BE2C (cell line): ENCODE measurements around the gene ATG16L1.
A peak's percentile ranks its signal among the peaks of the same experiment; 100 is the strongest.

Experiments used
- DNase-seq: peaks from one replicate; pipeline ENCODE4 v3.0.0-alpha.2; 2020
- H3K27me3 ChIP-seq: fragments of 250-450 bp; sonication (Bioruptor Pico); 2 replicates; pipeline ENCODE4 v1.5.1; 2020; ENCODE audit warnings: mild to moderate bottlenecking
- H3K36me3 ChIP-seq: fragments of 250-450 bp; sonication (Bioruptor Pico); 2 replicates; pipeline ENCODE4 v1.5.1; 2020; ENCODE audit warnings: mild to moderate bottlenecking
- H3K4me1 ChIP-seq: fragments of 250-450 bp; sonication (Bioruptor Pico); 2 replicates; pipeline ENCODE4 v1.5.1; 2020
- H3K4me3 ChIP-seq: 2 replicates; pipeline ENCODE4 v1.5.1; 2011; ENCODE audit warnings: low read depth, low read length
- H3K9me3 ChIP-seq: fragments of 250-450 bp; sonication (Bioruptor Pico); 2 replicates; pipeline ENCODE4 v1.5.1; 2020
- CTCF ChIP-seq: IDR thresholded peaks from 2 replicates; pipeline ENCODE4 v1.5.1; 2012; ENCODE audit warnings: mild to moderate bottlenecking, low read depth, low read length

Gene ATG16L1

GRCh38 chr2:233247744-233248143, 3.7 kb upstream of the ATG16L1 start:
- Histone ChIP-seq H3K4me3 (no peak overlapping the region), H3K27me3 (no peaks in the 10 kb centered on the region), H3K9me3 (no peaks in the 10 kb centered on the region; the same call in 1 of the 2 replicates), H3K4me1 (no peaks in the 10 kb centered on the region), H3K36me3 (no peaks in the 10 kb centered on the region; the same call in 1 of the 2 replicates)
- no peak for DNase-seq
- TF ChIP-seq CTCF = no peak

GRCh38 chr2:233248999-233249398, 2.5 kb upstream of the ATG16L1 start:
- H3K27me3 ChIP-seq = no peaks in the 10 kb centered on the region
- H3K4me3 ChIP-seq = no peak overlapping the region
- DNase-seq = no peak
- H3K36me3 ChIP-seq = no peaks in the 10 kb centered on the region; the same call in 1 of the 2 replicates
- no peaks in the 10 kb centered on the region for H3K4me1 ChIP-seq
- no peaks in the 10 kb centered on the region; the same call in 1 of the 2 replicates for H3K9me3 ChIP-seq
- no peak for TF ChIP-seq CTCF

- TF ChIP-seq CTCF = no peak
- Histone ChIP-seq H3K4me3 (no peak overlapping the region), H3K4me1 (no peaks in the 10 kb centered on the region), H3K27me3 (no peaks in the 10 kb centered on the region), H3K36me3 (no peaks in the 10 kb centered on the region; the same call in 1 of the 2 replicates), H3K9me3 (no peaks in the 10 kb centered on the region; the same call in 1 of the 2 replicates)
- no peak for DNase-seq
Measured at GRCh38 chr2:233250568-233250967, 905 bp upstream of the ATG16L1 start.

GRCh38 chr2:233250985-233251305, 528 bp upstream of the ATG16L1 start:
- no peak for TF ChIP-seq CTCF
- no peaks in the 10 kb centered on the region; the same call in 1 of the 2 replicates for H3K9me3 ChIP-seq
- DNase-seq = no peak
- peak overlapping the region; percentile 20; the same call in 1 of the 2 replicates for H3K4me3 ChIP-seq
- peaks cover 3% of the 10 kb centered on the region for H3K36me3 ChIP-seq
- H3K4me1 ChIP-seq = no peaks in the 10 kb centered on the region
- H3K27me3 ChIP-seq = no peaks in the 10 kb centered on the region

- Histone ChIP-seq H3K36me3 (peaks cover 14% of the 10 kb centered on the region), H3K9me3 (no peaks in the 10 kb centered on the region; the same call in 1 of the 2 replicates), H3K4me1 (no peaks in the 10 kb centered on the region), H3K4me3 (peak overlapping the region; percentile 97), H3K27me3 (no peaks in the 10 kb centered on the region)
- no peak for DNase-seq
- no peak for TF ChIP-seq CTCF
Measured at GRCh38 chr2:233252227-233252626, 754 bp downstream of the ATG16L1 start.

GRCh38 chr2:233255151-233255550, 3.7 kb downstream of the ATG16L1 start:
- DNase-seq = no peak
- Histone ChIP-seq H3K4me1 (no peaks in the 10 kb centered on the region), H3K27me3 (no peaks in the 10 kb centered on the region), H3K36me3 (peaks cover 38% of the 10 kb centered on the region), H3K4me3 (no peak overlapping the region), H3K9me3 (no peaks in the 10 kb centered on the region; the same call in 1 of the 2 replicates)
- no peak for TF ChIP-seq CTCF
